ENCODE measurements around the gene XPO5.
"Not testable (repeated sequence)": the region's sequence is repeated elsewhere in the genome, so short reads cannot be mapped to it uniquely, and the experiment has no call there.

The XPO5 gene

DNA sequence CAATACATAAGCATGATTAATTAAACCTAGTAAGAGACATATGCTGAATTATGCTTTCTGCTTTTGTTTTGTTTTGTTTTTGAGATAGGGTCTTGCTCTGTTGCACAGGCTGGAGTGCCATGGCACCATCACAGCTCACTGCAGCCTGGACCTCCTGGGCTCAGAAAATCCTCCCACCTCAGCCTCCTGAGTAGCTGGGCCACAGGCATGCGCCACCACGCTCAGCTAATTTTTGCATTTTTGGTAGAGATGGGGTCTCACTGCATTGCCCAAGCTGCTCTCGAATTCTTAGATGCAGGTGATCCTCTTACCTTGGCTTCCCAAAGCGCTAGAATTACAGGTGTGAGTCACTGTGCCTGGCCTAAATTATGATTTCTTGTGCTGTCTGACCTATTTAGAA is 3.8 kb downstream of the XPO5 start:
- no peak for DNase-seq (ENCODE audit: low spot score)
- in situ Hi-C loops (cut with MboI; ENCODE audit: low sequenced_read_pairs, unreplicated experiment), result no loop called here
- TF ChIP-seq, protein P1, sequence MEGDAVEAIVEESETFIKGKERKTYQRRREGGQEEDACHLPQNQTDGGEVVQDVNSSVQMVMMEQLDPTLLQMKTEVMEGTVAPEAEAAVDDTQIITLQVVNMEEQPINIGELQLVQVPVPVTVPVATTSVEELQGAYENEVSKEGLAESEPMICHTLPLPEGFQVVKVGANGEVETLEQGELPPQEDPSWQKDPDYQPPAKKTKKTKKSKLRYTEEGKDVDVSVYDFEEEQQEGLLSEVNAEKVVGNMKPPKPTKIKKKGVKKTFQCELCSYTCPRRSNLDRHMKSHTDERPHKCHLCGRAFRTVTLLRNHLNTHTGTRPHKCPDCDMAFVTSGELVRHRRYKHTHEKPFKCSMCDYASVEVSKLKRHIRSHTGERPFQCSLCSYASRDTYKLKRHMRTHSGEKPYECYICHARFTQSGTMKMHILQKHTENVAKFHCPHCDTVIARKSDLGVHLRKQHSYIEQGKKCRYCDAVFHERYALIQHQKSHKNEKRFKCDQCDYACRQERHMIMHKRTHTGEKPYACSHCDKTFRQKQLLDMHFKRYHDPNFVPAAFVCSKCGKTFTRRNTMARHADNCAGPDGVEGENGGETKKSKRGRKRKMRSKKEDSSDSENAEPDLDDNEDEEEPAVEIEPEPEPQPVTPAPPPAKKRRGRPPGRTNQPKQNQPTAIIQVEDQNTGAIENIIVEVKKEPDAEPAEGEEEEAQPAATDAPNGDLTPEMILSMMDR (IDR thresholded peaks at IDR 0.05; ENCODE audit: borderline replicate concordance, control extremely low read depth, extremely low read depth, insufficient read depth, missing control alignments), result no peak

DNA sequence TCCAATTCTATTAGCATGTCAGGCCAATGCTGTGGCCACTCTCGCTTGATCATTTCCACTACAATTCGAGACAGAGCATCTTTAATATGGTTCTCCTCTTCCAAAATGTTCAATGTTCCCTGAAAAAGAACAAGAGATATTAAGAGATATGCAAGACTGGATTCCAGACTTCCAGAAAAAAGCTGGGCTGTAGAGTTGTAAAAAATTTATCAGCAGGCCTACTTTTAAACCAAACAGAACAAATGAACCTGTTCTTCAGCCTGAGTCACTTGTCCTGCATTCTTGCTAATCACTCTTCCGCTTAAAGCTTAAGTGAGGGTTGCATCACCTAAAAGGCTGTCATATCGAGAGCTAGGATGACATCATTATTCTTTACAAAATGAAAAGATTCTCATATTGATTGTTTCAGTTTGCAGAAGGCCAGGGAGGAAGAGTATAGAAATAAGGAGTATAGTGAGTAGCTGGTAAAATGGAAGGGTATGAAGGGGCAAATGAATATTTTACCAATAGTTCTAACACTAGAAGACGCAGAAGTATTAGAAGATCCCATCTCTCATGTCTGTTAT is 4.9 kb downstream of the XPO5 start:
- TF ChIP-seq, protein P1 (IDR thresholded peaks at IDR 0.05; ENCODE audit: borderline replicate concordance, control extremely low read depth, extremely low read depth, insufficient read depth, missing control alignments), result no peak
- in situ Hi-C loops (cut with MboI; ENCODE audit: low sequenced_read_pairs, unreplicated experiment), result no loop called here
- peak; percentile 64 for DNase-seq (ENCODE audit: low spot score)

DNA sequence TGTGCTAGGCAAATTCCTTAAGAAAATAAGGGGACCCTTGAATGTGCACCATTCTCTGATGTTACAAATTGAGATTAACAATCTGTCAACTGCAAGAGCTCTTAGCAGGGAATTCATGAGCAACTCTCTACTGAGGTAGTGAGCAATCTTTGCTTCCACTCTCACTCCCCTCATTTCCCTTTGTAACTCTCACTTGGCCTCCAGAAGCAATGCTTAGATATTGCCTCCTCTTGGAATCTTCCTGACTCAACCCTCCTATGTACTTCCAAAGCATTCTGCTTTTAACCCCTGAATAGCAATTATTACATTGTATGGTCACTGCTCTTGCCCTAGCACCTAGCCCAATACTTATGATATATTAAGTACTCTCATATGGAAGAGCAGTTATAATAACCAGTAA is 16.5 kb downstream of the XPO5 start:
- TF ChIP-seq, protein P1 (IDR thresholded peaks at IDR 0.05; ENCODE audit: borderline replicate concordance, control extremely low read depth, extremely low read depth, insufficient read depth, missing control alignments), result no peak
- in situ Hi-C loops (cut with MboI; ENCODE audit: low sequenced_read_pairs, unreplicated experiment), result no loop called here
- no peak for DNase-seq (ENCODE audit: low spot score)

DNA sequence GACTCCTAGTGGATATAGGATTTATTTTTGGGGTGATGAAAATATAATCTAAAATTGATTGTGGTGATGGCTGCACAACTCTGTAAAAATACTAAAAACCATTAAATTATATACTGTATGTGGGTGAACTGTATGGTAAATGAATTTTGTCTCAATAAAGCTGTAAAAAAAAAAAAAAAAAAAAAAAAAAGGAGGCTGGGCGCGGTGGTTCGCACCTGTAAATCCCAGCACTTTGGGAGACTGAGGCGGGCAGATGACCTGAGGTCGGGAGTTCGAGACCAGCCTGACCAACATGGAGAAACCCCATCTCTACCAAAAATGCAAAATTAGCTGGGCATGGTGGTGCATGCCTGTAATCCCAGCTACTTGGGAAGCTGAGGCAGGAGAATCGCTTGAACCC is 18.2 kb downstream of the XPO5 start:
- DNase-seq (ENCODE audit: low spot score); in situ Hi-C loops (cut with MboI; ENCODE audit: low sequenced_read_pairs, unreplicated experiment): not testable (repeated sequence)

DNA sequence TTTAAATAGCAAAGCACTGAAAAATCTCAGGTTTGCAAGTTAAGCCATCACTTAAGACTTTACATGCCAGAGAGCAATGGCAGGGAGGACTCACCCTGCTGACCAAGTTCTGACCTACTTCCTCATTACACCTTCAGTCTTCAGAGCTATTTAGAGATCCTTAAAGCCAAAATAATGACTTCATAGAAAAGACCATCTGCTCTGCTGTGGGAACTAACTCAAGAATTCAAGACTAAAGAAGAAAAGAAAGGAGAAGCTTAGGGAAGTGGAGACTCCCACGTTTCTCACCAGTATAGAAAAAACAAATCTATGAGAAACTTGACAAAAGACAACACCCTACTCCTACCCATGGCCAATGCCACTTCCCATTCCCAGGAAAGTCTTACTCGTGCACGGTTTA is 28.6 kb downstream of the XPO5 start:
- peak; percentile 45 for DNase-seq (ENCODE audit: low spot score)
- in situ Hi-C loops (cut with MboI; ENCODE audit: low sequenced_read_pairs, unreplicated experiment), result no loop called here
- TF ChIP-seq, protein P1 (IDR thresholded peaks at IDR 0.05; ENCODE audit: borderline replicate concordance, control extremely low read depth, extremely low read depth, insufficient read depth, missing control alignments), result no peak

DNA sequence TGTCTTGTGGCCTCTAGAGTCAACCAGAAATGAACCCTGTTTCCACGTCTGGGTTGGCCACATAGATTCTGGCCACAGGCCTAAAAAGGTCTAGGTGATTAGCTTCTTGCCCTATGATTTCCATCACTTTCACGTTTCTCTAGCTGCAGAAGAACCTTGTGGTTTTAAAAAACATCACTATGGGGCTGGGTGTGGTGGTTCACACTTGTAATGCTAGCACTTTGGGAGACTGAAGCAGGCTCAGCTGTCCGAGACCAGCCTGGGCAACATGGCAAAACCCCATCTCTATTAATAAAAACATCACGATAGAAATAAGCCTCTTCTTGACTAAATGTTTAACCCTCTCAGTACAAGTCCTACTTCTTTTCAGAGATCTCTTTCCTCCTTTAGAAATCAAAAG is 31.4 kb downstream of the XPO5 start:
- DNase-seq (ENCODE audit: low spot score), result no peak
- in situ Hi-C loops (cut with MboI; ENCODE audit: low sequenced_read_pairs, unreplicated experiment), result no loop called here
- TF ChIP-seq, protein P1 (IDR thresholded peaks at IDR 0.05; ENCODE audit: borderline replicate concordance, control extremely low read depth, extremely low read depth, insufficient read depth, missing control alignments), result no peak

DNA sequence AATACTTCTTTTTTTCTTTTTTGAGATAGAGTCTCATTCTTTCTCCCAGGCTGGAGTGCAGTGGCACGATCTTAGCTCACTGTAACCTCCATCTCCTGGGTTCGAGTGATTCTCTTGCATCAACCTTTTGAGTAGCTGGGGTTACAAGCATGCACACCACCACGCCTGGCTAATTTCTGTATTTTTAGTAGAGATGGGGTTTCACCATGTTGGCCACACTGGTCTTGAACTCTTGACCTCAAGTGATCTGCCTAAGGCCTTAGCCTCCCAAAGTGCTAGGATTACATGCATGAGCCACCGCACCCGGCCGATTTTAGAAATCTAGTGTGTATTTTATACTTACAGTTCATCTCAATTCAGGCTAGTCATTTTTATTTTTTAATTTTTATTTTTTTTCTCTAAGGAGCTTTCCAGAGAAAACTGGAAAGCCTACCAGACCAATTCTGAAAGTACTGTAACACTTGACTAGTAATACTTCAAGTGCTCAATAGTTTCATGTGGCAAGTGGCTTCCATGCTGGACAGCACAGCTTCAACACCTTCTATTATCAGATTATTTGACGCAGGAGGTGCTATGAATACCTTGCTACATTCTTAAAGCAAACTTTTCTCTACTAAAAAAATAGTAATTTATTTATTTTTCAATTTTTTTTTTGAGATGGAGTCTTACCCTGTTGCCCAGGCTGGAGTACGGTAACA is 33.9 kb downstream of the XPO5 start:
- TF ChIP-seq, protein P1 (IDR thresholded peaks at IDR 0.05; ENCODE audit: borderline replicate concordance, control extremely low read depth, extremely low read depth, insufficient read depth, missing control alignments), result no peak
- DNase-seq (ENCODE audit: low spot score), result peak; percentile 41
- in situ Hi-C loops (cut with MboI; ENCODE audit: low sequenced_read_pairs, unreplicated experiment), result no loop called here
